IMR-90 (cell line): ENCODE measurements around the gene SCAMP1. TPM values are rescaled to one million over a fixed set of nuclear protein-coding genes. Genes with fewer than 3 reads are reported as not detected.
A peak's percentile ranks its signal among the peaks of the same experiment; 100 is the strongest.

Experiments
- ATAC-seq: fragments of 200-7000 bp; cut with Tn5 transposase; 2 replicates; pipeline ENCODE4 v1.9.1; 2020; ENCODE audit warnings: low read depth, mild to moderate bottlenecking, moderate library complexity
- BruUV-seq: library from RNA; stranded (reverse); fragments of 400-500 nt; replicated peaks from 2 replicates; lab custom pipeline; 2021; lab: Mats Ljungman, UMichigan
- CTCF ChIA-PET: fragments of 300-600 bp; formaldehyde crosslinking; extraction: SDS; loops from one replicate; lab custom pipeline; 2021; ENCODE audit warnings: antibody characterized with exemption; lab: Yijun Ruan, JAX
- POLR2A ChIA-PET: fragments of 300-600 bp; sonication (Branson Sonifier 250); formaldehyde crosslinking; loops from one replicate; lab custom pipeline; 2022; ENCODE audit warnings: antibody characterized with exemption; ENCODE audit not compliant: unreplicated experiment; lab: Charles Lee
- DNase-seq: peaks from one replicate; pipeline ENCODE4 v3.0.0; 2013
- H2AFZ ChIP-seq: replicated peaks from 2 replicates; pipeline ENCODE3; 2013; ENCODE audit warnings: low read length, mild to moderate bottlenecking; ENCODE audit not compliant: poor library complexity
- H2AK5ac ChIP-seq: 2 replicates; pipeline ENCODE4 v1.6.1; 2013; ENCODE audit warnings: low read depth, low read length, inconsistent platforms
- H2AK9ac ChIP-seq: replicated peaks from 2 replicates; pipeline ENCODE3; 2013; ENCODE audit warnings: mild to moderate bottlenecking, low read depth, low read length, moderate library complexity; ENCODE audit not compliant: poor library complexity
- H2BK120ac ChIP-seq: 2 replicates; pipeline ENCODE4 v1.6.1; 2013; ENCODE audit warnings: low read depth, low read length, inconsistent platforms
- H2BK15ac ChIP-seq: 3 replicates; pipeline ENCODE4 v1.6.1; 2013; ENCODE audit warnings: low read depth, low read length, inconsistent platforms
- H2BK20ac ChIP-seq: 2 replicates; pipeline ENCODE4 v1.6.1; 2013; ENCODE audit warnings: low read depth, mild to moderate bottlenecking, inconsistent platforms, low read length, moderate library complexity
- H2BK5ac ChIP-seq: 2 replicates; pipeline ENCODE4 v1.6.1; 2013; ENCODE audit warnings: mild to moderate bottlenecking, low read depth, low read length, inconsistent platforms; ENCODE audit not compliant: poor library complexity, severe bottlenecking
- H3K14ac ChIP-seq: replicated peaks from 2 replicates; pipeline ENCODE4 v1.6.1; 2013; ENCODE audit warnings: low read depth, low read length, inconsistent platforms
- H3K18ac ChIP-seq: 2 replicates; pipeline ENCODE4 v1.6.1; 2013; ENCODE audit warnings: low read depth, low read length, control low read depth
- H3K23ac ChIP-seq: 2 replicates; pipeline ENCODE4 v1.6.1; 2013; ENCODE audit warnings: low read depth, low read length, inconsistent platforms
- H3K27ac ChIP-seq: 2 replicates; pipeline ENCODE4 v1.5.1; 2013; ENCODE audit warnings: mild to moderate bottlenecking, control low read depth, low read length; ENCODE audit not compliant: insufficient read depth
- H3K27me3 ChIP-seq: 2 replicates; pipeline ENCODE4 v1.6.1; 2013; ENCODE audit warnings: low read length; ENCODE audit not compliant: control insufficient read depth, insufficient read depth
- H3K36me3 ChIP-seq: 2 replicates; pipeline ENCODE4 v1.6.1; 2013; ENCODE audit warnings: low read length, mixed read lengths; ENCODE audit not compliant: control insufficient read depth, insufficient read depth
- H3K4ac ChIP-seq: 2 replicates; pipeline ENCODE4 v1.6.1; 2013; ENCODE audit warnings: low read depth, low read length, inconsistent platforms
- H3K4me1 ChIP-seq: 2 replicates; pipeline ENCODE4 v1.6.1; 2013; ENCODE audit warnings: low read length, mixed read lengths; ENCODE audit not compliant: control insufficient read depth, insufficient read depth
- H3K4me2 ChIP-seq: 2 replicates; pipeline ENCODE4 v1.6.1; 2013; ENCODE audit warnings: low read depth, mild to moderate bottlenecking, control low read depth, low read length, moderate library complexity
- H3K4me3 ChIP-seq: 2 replicates; pipeline ENCODE4 v1.5.1; 2013; ENCODE audit warnings: low read depth, mild to moderate bottlenecking, control low read depth, low read length, moderate library complexity; ENCODE audit not compliant: insufficient read depth
- H3K56ac ChIP-seq: 2 replicates; pipeline ENCODE4 v1.6.1; 2013; ENCODE audit warnings: low read length, inconsistent platforms; ENCODE audit not compliant: insufficient read depth; ENCODE audit errors: extremely low read depth
- H3K79me1 ChIP-seq, 2 experiments: 2 replicates each; pipeline ENCODE4 v1.6.1; 2013; ENCODE audit warnings: low read length in 2 of 2, inconsistent platforms in 1 of 2, low read depth in 1 of 2
- H3K9ac ChIP-seq: 2 replicates; pipeline ENCODE4 v1.6.1; 2013; ENCODE audit warnings: low read depth, low read length, control low read depth
- H3K9me1 ChIP-seq: 2 replicates; pipeline ENCODE4 v1.6.1; 2013; ENCODE audit warnings: low read length, inconsistent platforms; ENCODE audit not compliant: insufficient read depth
- H3K9me3 ChIP-seq: 2 replicates; pipeline ENCODE4 v1.6.1; 2013; ENCODE audit warnings: low read length; ENCODE audit not compliant: control insufficient read depth, insufficient read depth
- H4K20me1 ChIP-seq: 2 replicates; pipeline ENCODE4 v1.6.1; 2013; ENCODE audit warnings: low read length, inconsistent platforms; ENCODE audit not compliant: insufficient read depth
- H4K5ac ChIP-seq: 2 replicates; pipeline ENCODE4 v1.6.1; 2013; ENCODE audit warnings: mild to moderate bottlenecking, low read depth, low read length, control low read depth
- H4K8ac ChIP-seq, 2 experiments: 2 replicates each; pipeline ENCODE4 v1.6.1; 2013; ENCODE audit warnings: low read depth in 2 of 2, low read length in 2 of 2, control low read depth in 1 of 2, inconsistent platforms in 1 of 2
- H4K91ac ChIP-seq: 2 replicates; pipeline ENCODE4 v1.6.1; 2013; ENCODE audit warnings: low read depth, low read length, inconsistent platforms; ENCODE audit not compliant: insufficient read depth
- CHD1 ChIP-seq: IDR thresholded peaks from 2 replicates; pipeline ENCODE4 v1.6.1; 2012; ENCODE audit warnings: low read depth, low read length, improper control_type of control experiment
- MAFK ChIP-seq: IDR thresholded peaks from 2 replicates; pipeline ENCODE4 v1.6.1; 2012; ENCODE audit warnings: low read depth, low read length, improper control_type of control experiment
- NFE2L2 ChIP-seq: fragments of 150-350 bp; IDR thresholded peaks from 2 replicates; pipeline ENCODE4 v1.6.1; 2016; ENCODE audit warnings: low read depth, mild to moderate bottlenecking, low read length
- POLR2A ChIP-seq: IDR thresholded peaks from 2 replicates; pipeline ENCODE4 v1.6.1; 2012; ENCODE audit warnings: mild to moderate bottlenecking, low read depth, low read length
- RCOR1 ChIP-seq: IDR thresholded peaks from 2 replicates; pipeline ENCODE4 v1.6.1; 2012; ENCODE audit warnings: mild to moderate bottlenecking, low read length, improper control_type of control experiment; ENCODE audit not compliant: insufficient replicate concordance
- WGBS, 2 experiments: methylation state at CpG; one replicate each; pipeline versions ENCODE4 v1.1.5 to v1.1.7; 2013; ENCODE audit warnings: missing lambda C conversion rate in 2 of 2; ENCODE audit not compliant: insufficient read length in 1 of 2; ENCODE audit errors: extremely low coverage in 2 of 2; 5-methylcytosine and 5-hydroxymethylcytosine counted together
- dilution Hi-C: fragments of 300-500 bp; cut with HindIII; formaldehyde crosslinking; loops from one replicate; pipeline ENCODE4 v1.14.3; 2018; ENCODE audit warnings: low sequenced_read_pairs; ENCODE audit not compliant: unreplicated experiment
- in situ Hi-C: fragments of 300-500 bp; cut with MboI; formaldehyde crosslinking; loops from 3 replicates; pipeline ENCODE4 v1.14.3; 2019; ENCODE audit warnings: low sequenced_read_pairs, inconsistent platforms, mixed read lengths
- intact Hi-C: fragments of 100-400 bp; cut with micrococcal nuclease; formaldehyde crosslinking; loops from 2 replicates; pipeline ENCODE4 v1.10.0; 2022
- polyA plus RNA-seq, 3 experiments: library from polyadenylated mRNA; depleted of rRNA; stranded (reverse); fragments of >200 nt; gene quantifications; 2 replicates each; pipeline ENCODE4 v1.2.3, GENCODE V29; 2012; ENCODE audit warnings: low replicate concordance in 1 of 3
- total RNA-seq: library from RNA; depleted of rRNA; stranded (reverse); fragments of >200 nt; gene quantifications from 2 replicates; pipeline ENCODE4 v1.2.3, GENCODE V29; 2012

SCAMP1 gene
- total and polyA plus RNA-seq, 2 of the 4 experiments (the other 2 are of a cell fraction): 13.5 to 114 TPM

DNA sequence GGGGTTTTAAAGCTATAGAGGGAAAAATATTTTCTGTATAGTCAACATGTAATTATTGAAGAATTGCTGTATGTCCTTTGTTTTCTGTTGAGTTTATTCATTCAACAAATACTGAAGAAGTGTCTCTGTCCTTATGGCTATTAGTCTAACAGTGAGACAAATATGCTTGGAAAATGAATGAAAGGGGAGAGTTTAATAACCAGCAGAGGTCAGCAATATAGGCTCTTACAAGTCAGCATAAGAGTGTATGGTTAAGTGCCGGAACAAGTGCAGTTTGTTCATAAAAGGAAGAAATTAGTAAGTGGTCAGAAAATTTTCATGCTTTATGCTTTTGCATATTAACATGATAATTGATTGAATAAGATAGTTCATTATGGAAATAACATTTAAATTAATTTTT lies 3.6 kb downstream of the SCAMP1 start:
- ChIA-PET CTCF (interaction anchor here (0.5 to 0.7 kb wide), 2 partner anchors 67 to 68 kb away, joined by 3 to 9 read pairs; no protein-coding TSS in a partner anchor), POLR2A (no interaction called here)
- dilution Hi-C loops: no loop called here

More for the DNA sequence above, 3.6 kb downstream of the SCAMP1 start:
- Histone ChIP-seq H2AFZ (no peak overlapping the region), H4K91ac (no peak overlapping the region), H2AK5ac (no peak overlapping the region), H3K27ac (no peak overlapping the region), H3K23ac (no peak overlapping the region), H3K27me3 (no peaks in the 10 kb centered on the region), H3K9ac (no peak overlapping the region), H3K4ac (no peak overlapping the region), H2BK5ac (no peak overlapping the region), H3K14ac (no peak overlapping the region), H3K4me3 (no peak overlapping the region), H3K4me1 (no peaks in the 10 kb centered on the region), H3K9me1 (peaks cover 2% of the 10 kb centered on the region; the same call in 1 of the 2 replicates), H4K8ac (no peak overlapping the region), H2AK9ac (no peak overlapping the region), H2BK20ac (no peak overlapping the region), H4K20me1 (peaks cover 10% of the 10 kb centered on the region), H3K56ac (no peak overlapping the region), H2BK15ac (no peak overlapping the region), H3K18ac (no peak overlapping the region), H2BK120ac (no peak overlapping the region), H4K5ac (no peak overlapping the region), H3K79me1 (peaks cover 17 to 43% of the 10 kb centered on the region in 2 experiments), H3K36me3 (no peaks in the 10 kb centered on the region), H3K9me3 (no peaks in the 10 kb centered on the region), H3K4me2 (no peak overlapping the region)
- DNase-seq: no peak
- no CpG with 5 or more reads among the region's 1 CpG for WGBS, 2 experiments
- in situ Hi-C loops: no loop called here
- TF ChIP-seq MAFK: peak; percentile 30
- no peak for TF ChIP-seq CHD1
- no peak for TF ChIP-seq POLR2A
- no peak for TF ChIP-seq RCOR1
- TF ChIP-seq NFE2L2: no peak
- ATAC-seq: no peak
- BruUV-seq: no TSS peak
- intact Hi-C loops: loop anchor here (5.0 kb wide), 3 partner anchors 263 to 313 kb away; partner anchors contain the start of gene LHFPL2
